NOMO-1 treated with dmso at 0.1 percent for 144 hours (cell line): ENCODE results near the gene CNOT4.
"Not testable (repeated sequence)": the region's sequence is repeated elsewhere in the genome, so short reads cannot be mapped to it uniquely, and the experiment has no call there.

Source experiments
- DNase-seq: peaks from one replicate; lab custom pipeline; 2025; ENCODE audit not compliant: unreplicated experiment; lab: John Stamatoyannopoulos, UW

Gene CNOT4

DNA sequence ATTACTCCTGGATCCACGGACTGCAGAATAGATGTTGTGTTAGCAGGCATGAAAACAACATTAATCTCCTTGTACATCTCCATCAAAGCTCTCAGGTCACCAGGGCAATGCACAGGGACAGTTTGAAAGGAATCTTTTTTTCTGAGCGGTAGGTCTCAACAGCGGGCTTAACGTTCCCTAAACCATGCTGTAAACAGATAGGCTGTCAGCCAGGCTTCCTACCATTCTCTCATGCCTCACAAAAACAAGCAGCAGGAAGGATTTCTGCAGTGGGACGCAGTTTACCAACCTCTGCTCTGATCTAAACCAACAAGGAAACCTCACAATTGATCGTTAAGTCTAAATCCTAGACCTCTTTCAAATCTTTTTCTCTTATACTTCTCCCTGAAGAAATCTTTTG lies 50.8 kb downstream of the CNOT4 start:
- no peak for DNase-seq

DNA sequence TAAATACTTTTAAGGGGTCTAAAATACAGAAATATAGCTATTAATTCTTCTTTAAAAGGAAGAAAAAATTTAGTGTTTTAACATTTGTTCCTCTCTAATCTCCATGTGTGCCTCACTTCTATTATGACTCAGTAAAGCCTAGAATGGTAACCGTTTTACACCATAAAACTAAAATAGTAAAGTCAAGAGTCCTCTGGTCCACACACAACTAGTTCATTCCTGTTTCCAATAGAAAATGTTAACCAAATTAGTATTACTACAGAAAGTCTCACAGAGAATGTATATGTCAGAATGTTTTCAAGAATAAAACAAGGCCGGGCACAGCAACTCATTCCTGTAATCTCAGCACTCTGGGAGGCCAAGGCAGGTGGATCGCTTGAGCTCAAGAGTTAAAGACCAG lies 55.8 kb downstream of the CNOT4 start:
- no peak for DNase-seq

DNA sequence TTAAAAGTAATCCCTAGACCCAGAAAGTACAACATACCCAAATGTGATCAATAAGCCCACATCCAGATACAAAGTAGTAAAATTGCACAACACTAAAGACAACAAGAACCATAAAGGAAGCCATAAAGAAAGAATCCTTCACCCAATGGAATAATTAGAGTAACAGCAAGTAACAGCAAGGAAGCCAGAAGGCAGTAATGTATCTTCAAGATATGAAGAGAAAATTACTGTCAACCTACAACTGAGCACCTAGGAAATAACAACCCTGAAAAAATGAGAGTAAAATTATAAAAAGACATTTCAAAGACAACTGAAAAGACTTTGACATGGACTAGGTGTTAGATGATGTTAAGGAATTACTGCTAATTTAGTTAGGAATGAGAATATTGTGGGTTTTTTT lies 60.5 kb downstream of the CNOT4 start:
- DNase-seq = no peak

DNA sequence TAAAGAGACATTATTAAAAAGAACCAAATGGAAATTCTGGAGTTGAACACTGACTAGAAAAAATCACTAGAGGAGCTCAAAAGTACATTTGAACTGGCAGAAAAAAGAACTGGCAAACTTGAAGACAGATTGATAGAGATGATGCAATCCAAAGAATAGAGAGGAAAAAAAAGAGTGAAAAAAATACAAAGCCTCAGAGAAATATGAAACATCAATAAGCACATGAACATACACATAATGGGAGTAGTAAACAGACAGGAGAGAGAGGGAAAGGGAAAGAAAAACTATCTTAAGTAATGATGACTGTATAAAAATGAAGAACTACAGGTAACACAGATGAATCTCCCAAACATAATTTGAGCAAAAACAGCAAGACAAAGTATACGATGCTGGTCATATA lies 61.1 kb downstream of the CNOT4 start:
- DNase-seq = no peak

DNA sequence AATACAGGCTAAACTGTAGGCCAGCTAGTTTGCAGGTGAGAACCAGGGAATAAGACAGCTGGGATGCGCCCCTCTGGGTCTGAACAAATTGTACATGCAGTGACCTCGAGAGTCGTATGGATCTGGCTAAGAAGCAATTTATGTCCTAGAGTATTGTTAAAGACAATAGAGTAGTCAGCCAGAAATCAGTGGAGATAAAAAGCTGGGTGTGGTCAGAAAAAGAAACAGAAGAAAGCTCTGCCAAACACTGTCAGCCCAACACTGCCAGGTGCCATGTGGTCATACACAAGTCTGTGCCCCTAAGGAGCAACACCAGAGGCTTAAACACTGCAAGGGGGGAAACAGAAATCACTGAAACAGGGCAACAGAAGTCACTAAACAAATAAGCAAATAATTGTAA lies 62.2 kb downstream of the CNOT4 start:
- DNase-seq = no peak

DNA sequence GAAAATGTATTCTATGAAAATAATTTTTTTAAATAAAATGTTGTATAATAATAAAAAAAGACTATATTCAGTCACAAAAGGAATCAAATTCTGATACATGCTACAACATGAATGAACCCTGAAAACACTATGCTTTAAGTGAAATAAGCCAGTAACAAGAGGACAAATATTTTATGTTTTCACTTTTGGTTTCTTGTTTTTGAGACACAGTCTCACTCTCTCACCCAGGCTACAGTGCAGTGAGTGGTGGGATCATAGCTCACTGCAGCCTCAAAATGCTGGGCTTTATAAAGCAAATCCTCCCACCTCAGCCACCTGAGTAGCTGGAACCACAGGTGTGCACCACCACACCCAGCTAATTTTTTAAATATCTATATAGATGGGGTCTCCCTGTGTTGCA lies 64.2 kb downstream of the CNOT4 start:
- no peak for DNase-seq

DNA sequence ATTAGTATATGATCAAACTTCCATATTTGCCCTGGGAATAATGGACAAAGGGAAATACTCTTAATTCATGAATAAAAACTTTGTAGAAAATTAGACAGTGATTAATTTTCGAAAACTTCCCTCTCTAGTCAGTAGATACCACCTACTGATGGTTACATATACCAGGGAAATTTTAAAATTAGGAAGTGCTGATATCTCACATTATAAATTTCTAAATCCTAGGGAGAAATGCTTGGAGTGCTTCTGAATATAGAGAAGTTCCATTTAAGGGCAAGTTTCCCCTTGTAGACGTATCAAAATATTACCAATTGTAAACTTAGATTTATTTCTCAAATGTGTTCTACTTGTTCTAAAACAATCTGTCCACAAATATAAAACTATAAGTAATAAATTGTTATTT lies 64.6 kb downstream of the CNOT4 start:
- DNase-seq = not testable (repeated sequence)

DNA sequence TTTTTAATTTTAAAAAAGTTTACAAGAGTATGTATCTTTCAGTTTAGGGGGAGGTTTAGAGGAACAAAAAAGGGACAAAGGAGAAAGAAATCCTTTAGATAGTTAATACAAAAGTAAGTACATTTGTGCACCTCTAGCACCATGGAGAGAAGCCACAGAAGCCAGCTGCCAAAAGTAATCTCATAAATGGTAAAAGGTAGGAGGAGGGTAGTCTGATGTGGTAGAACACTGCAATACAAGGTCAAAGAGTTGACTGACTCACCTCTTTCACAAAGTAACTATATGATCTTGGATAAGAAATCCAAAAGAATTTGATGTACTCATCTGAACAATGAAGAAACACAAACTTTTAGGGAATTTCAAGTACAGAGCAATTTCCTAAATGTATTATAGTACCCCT lies 68.1 kb downstream of the CNOT4 start:
- DNase-seq = no peak

DNA sequence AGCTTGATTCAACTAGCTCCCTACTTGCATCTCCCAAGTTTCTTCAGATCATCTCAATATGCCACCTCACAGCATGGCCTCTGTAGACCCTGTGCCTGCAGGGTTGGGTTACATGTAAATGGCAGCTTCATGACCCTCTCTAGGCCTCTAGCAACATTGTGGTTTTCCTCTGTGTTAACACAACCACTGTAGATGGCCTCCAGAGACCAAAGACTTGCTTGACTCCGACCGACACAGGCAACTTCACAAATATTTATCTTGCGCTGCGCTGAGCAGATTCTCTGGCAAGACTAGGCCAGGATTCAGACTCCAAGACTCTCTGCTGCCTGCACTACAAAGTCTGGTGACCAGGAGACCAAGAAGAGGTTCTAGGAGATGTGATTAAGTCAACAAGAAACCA lies 75.9 kb downstream of the CNOT4 start:
- no peak for DNase-seq

DNA sequence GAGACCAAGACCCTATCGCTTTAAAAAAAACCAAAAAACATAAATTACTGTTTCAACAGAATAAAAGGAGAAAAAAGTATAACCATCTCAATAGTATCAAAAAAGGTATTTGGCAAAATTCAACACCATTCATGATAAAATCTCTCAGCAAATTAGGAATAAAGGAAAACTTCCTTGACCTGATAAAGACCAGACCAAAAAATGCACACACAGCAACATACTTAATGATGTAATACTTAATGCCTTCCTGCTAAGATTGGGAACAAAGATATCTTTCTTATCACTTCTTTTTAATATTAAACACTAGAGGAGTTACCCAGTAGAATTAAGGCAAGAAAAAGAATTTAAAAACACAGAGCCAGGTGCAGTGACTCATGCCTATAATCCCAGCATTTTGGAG lies 79.3 kb downstream of the CNOT4 start:
- no peak for DNase-seq

DNA sequence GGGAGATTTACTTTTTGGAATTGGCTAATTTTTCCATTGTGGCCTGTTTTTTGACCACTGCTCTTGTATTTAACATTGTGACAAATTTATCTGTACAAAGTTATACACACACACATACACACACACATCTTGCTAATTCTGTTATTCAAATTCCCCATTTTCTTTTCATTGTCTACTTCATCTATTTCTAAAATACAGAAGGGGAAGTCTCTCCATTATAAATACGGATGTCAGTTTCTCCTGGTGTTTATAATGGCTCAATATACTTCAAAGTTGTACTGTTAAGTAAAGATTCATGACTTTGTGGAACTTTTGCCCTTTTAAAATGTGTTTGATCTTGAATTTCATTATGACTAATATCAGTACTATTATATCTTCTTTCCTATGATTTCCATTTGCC lies 81.0 kb downstream of the CNOT4 start:
- no peak for DNase-seq

DNA sequence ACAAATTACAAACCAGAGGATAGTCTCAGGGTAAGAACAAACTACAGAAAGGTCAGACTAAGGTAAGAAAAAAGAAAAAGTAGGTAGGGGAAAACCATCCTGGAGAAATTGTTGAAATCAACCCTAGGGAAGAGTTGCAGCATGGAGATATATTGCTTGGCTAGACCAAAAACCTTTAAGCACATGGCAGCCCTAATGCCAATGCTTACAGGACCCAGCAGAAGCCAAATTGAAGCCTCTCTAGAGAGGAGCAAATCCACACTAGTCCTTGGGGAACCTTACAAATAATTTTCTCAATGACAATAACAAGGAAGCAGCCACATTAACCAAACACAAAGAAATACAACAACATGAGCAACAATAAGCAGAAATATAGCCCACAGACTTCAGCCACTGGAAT lies 81.9 kb downstream of the CNOT4 start:
- DNase-seq = no peak

DNA sequence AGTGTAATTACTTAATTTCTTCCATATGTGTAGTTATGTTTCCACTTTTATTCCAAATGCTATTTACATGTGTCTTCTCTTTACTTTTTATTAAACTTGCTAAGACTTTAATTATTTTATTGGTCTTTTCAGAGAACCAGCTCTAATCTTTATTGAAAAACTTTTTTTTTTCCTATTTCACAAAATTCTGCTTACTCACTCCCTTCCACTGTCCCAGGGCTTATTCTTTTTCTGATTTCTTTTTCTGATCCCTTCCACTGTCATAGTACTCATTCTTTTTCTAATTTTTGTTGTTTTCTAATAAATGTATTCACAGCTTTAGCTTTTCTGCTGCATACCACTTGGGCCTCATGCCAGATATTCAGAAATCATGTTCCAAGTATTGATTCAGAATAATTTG lies 82.7 kb downstream of the CNOT4 start:
- DNase-seq = no peak

DNA sequence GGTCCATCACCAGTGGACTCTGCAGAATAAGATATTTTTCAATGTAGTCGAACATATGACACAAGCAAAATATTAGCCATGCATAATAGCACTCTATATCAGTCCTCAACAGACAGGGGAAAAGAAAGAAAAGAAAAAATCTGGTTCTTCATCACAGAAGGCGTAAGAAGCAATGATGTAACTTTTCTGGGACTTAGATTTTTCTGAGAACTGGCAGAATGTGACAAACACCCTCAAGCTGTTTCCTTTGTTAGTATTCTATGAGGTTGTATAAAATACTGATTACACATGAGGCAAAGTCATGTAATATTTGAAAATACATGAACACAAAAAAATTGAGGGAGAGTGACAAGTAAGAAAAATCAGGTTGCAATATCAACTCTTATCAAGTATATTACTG lies 84.9 kb downstream of the CNOT4 start:
- no peak for DNase-seq

DNA sequence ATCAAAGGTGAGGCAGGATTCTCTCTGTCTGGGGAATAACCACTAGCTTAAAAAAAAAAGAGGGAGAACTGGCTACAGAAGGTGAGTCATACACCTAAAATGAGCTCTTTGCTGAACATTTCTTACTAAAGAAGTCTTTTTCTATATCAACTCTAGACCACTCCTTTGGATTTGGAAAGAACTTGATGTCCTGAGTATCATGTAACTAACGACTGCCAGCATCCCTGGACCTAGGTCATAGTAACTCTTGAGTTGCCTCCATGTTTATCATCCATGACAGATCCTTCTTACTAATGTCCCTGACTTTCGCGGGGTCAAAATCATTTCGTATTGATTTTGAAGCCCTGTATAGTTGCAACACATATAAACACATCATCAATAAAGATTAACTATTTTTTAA lies 89.1 kb downstream of the CNOT4 start:
- DNase-seq = no peak

DNA sequence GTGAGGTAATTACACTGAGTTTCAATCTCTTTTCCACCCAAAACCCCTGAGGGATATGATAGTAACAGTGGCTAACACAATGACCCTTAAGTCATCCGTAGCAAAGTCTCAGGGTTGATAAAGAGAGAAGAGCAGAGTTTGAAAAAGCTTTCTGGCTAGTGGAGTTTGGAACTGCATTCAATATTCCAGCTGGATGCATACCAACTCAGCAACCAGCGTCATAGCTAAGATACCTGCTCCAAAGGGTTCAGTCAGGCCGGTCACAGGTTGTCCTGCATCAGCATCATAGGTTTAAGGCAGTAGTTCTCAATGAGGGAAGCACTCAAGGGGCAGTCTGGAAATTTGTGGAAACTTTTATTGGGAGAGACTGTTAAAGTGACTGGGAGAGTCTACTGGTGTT lies 93.5 kb downstream of the CNOT4 start:
- no peak for DNase-seq

DNA sequence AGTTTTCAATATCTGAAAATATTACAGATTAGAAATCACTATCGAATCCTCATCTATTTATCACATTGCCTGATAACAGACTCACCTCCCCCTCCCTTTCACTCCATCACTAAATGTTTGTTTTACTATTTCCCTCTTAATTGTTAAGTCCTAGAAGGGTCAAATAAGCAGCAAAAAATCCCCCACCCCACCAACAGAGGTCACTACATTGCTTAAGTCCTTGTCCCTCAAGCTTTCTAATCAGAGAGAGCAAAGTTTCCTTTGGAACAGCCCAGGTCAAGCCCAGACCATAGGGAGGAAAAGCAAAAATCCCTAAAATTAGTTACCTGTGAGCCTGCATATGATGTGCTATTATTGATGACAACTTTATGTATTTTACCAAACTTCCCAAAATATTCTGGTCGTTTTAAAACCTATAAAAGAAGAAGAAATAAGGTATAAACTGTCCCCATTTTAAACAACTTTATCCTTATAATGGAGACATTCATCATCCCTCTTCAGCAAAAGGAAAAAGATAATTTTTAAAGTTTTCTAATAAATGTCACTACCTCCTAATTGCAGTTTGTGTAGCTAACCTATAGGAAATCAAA lies 95.0 kb downstream of the CNOT4 start:
- no peak for DNase-seq

DNA sequence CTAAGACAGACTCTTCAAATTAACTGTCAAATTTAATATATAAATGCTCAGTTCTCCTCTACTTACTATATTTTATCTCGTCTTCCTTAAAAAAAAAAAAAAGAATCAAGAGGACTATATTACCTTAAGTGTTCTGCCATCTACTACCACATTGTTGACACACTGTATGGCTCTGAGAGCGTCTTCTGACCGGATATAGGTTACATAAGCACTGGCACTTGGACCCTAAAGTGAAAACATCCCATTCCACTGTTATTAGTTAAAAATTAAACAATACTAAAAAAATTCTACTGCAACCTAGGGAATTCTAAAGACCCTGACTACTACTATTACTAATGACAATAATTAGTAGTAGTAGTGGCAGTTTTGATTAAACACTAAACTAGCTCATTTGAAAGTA lies 95.7 kb downstream of the CNOT4 start:
- no peak for DNase-seq

DNA sequence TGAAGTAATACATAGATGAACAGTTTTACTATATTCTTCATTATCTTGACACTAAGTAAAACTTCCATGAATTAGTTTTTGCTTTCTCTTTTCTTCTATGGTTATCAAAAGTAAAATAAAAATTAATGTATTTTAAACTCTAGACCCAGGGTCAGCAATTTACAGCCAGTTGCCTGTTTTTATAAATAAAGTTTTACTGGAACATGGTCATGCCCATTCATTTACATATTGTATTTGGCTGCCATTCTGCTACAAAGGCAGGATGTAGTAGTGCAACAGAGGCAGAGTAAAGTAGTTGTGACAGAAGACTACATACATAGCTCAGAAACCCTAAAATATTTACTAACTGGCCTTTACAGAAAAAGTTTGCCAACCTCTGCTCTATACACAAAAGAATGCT lies 98.8 kb downstream of the CNOT4 start:
- no peak for DNase-seq

DNA sequence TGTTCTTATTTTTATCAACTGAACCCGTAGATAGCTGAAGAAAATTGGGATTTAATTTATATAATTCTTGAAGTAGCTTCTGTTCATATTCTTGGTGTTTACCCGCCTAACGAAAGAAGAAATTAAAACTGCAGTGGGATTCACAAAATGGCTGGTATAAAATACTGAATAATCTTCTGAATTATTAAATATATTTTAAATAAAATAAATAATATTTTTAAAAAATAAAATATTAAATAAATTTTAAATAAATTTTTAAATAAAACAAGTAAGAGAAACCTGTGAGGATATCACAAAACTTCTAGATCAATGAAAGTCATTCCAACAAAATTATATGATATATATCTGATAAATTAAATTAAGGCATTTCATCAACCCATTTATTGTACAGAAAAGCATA lies 99.4 kb downstream of the CNOT4 start:
- no peak for DNase-seq

DNA sequence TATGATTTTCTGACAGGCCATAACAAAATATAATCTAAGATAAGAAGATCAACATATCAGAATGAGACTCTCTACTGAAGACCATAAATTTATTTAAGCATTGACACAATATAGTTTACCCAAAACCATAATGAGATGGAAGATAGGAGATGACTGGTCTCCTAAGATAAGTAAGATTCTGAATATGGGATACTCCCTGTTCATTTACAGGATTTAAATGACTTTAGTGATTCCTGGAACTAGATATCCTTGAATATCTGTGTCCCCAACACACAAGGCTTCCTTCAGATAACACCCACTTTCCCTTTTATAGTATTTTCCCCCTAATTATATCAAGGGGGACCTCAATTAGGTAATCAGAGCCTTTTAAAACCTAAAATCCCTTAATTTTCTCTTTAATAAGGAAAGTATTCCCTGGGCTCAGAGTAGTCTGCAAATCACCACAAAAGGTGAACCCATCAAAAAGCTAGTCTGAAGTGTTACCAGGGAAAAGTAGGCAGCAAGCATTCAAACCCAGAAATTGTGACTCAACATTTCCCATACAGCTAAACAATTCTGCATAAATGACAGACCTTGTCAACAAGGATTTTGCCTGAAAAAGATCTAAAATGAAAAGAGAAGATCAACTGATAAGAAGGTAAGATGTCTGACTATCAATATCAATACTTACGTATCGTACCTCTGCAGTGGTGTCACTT lies 99.9 kb downstream of the CNOT4 start:
- DNase-seq = no peak

DNA sequence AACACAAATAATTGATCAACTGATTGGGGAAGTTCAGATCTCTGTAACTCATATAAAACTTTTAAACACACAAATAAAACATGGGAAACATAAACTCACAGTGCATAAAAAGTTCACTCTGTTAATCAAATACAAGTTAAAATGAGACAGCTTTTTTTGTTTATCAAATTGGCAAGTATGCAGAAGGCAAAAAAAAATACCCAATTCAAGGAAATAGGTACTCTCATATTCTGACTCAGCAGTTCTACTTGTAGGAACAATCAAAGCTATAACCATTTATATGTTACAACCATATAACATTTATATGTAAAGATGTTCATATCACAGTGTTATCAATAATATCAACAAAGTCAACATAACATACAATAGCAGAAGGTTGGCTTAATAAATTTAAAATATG lies 102.0 kb downstream of the CNOT4 start:
- DNase-seq = no peak

DNA sequence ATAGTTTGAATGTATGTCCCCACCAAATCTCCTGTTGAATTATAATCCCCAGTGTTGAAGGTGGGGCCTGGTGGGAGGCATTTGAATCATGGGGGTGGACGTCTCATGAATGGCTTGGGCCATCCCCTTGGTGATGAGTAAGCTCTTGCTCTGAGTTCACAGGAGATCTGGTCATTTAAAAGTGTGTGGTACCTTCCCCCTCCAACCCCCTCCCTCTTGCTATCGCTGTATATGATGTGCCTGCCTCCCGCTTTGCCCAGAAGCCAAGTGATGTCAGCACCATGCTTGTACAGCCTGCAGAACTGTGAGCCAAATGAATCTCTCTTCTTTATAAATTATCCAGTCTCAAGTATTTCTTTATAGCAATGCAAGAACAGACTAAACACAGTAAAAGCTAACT lies 103.0 kb downstream of the CNOT4 start:
- no peak for DNase-seq
